HepG2 (cell line): Measurements from ENCODE around the gene DMAP1. TPM values are rescaled to one million over a fixed set of nuclear protein-coding genes. Genes with fewer than 3 reads are reported as not detected.

Source experiments
- EED ChIP-seq: sonication (generic); formaldehyde crosslinking; IDR thresholded peaks from 2 replicates; pipeline ENCODE4 v1.5.0; 2020; ENCODE audit warnings: mild to moderate bottlenecking, missing genetic modification reagents
- KAT2B ChIP-seq: fragments of 150-350 bp; IDR thresholded peaks from 2 replicates; pipeline ENCODE4 v1.6.1; 2014; ENCODE audit warnings: low read depth, low read length, borderline replicate concordance
- MAFK ChIP-seq, 2 experiments: IDR thresholded peaks in 1 of 2; conservative IDR thresholded peaks in 1 of 2; 2 replicates each; pipeline ENCODE4 v1.6.1; 2011; ENCODE audit warnings: improper control_type of control experiment in 2 of 2, low read length in 2 of 2
- ZNF484 ChIP-seq: sonication (generic); formaldehyde crosslinking; IDR thresholded peaks from 2 replicates; pipeline ENCODE4 v1.5.1; 2020; ENCODE audit warnings: mild to moderate bottlenecking, low read depth, missing genetic modification reagents, borderline replicate concordance
- polyA plus RNA-seq, 8 experiments: library from polyadenylated mRNA; depleted of rRNA in 3 of 8; stranded (reverse) in 7 of 8; unstranded in 1 of 8; fragments of >200 nt; fragmentation: Illumina TruSeq in 4 of 8; extraction: Trizol in 4 of 8; gene quantifications; 2 replicates each; pipeline versions ENCODE4 v1.2.1 to v1.2.3, GENCODE V29; 2011 to 2016; ENCODE audit warnings: low read depth in 4 of 8, missing spikeins in 1 of 8, mixed read lengths in 1 of 8; ENCODE audit not compliant: insufficient read depth in 1 of 8
- total RNA-seq, 5 experiments: library from RNA; depleted of rRNA; stranded (reverse); fragments of >200 nt; fragmentation: Illumina TruSeq; extraction: Trizol; gene quantifications; 2 replicates each; pipeline ENCODE4 v1.2.3, GENCODE V29; 2016; ENCODE audit warnings: low read depth in 1 of 5
- TF ChIP-seq, protein P1 (sequence below): sonication (generic); formaldehyde crosslinking; IDR thresholded peaks from 2 replicates; pipeline ENCODE4 v1.4.0; 2020; ENCODE audit warnings: mild to moderate bottlenecking, missing genetic modification reagents, borderline replicate concordance
- TF ChIP-seq, protein P2 (sequence below): sonication (generic); formaldehyde crosslinking; IDR thresholded peaks from 2 replicates; pipeline ENCODE4 v1.4.0; 2020; ENCODE audit warnings: missing genetic modification reagents

The DMAP1 gene
- total and polyA plus RNA-seq, 2 of the 13 experiments (the other 11 are each of a cell fraction or from before 2014, with no cell fraction given), result 17.6 to 32.7 TPM

DNA sequence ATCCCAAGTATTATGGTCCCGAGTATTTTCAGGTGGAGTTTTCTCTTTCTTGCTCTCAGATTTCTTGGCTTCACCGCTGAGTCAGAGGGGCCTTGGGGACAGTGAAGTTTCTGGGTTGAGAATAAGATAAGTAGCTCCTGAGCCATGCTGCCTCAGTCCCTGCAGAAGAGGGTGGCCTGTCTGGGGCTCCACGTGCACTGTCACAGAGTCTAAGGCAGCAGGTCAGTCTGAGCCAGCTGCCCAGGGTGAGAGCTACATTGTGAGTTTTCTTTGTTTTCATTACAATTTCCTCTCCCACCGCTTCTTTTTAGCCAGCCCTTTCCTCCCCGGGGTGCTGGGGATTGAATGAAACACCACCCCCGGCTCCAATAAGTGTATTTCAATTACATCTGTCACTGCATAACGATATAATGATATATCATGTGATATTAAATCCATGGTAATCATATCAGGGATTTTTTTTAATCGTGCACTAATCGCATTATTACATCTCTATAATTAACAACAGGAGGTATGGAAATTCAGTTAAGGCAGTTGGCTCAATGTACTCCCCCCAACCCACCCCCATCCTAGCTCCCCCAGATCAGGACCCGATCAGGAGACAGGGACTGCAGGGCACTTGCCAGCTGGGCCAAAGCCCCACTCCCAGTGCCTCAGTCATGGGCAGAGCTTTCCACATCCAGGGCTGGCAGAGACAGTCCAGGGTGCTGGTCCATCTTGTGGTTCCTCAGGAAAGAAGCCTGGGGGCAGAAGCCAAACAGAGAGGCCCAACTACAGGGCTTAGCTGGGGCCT lies 43.7 kb downstream of the DMAP1 start (continued):
- TF ChIP-seq, protein P1, sequence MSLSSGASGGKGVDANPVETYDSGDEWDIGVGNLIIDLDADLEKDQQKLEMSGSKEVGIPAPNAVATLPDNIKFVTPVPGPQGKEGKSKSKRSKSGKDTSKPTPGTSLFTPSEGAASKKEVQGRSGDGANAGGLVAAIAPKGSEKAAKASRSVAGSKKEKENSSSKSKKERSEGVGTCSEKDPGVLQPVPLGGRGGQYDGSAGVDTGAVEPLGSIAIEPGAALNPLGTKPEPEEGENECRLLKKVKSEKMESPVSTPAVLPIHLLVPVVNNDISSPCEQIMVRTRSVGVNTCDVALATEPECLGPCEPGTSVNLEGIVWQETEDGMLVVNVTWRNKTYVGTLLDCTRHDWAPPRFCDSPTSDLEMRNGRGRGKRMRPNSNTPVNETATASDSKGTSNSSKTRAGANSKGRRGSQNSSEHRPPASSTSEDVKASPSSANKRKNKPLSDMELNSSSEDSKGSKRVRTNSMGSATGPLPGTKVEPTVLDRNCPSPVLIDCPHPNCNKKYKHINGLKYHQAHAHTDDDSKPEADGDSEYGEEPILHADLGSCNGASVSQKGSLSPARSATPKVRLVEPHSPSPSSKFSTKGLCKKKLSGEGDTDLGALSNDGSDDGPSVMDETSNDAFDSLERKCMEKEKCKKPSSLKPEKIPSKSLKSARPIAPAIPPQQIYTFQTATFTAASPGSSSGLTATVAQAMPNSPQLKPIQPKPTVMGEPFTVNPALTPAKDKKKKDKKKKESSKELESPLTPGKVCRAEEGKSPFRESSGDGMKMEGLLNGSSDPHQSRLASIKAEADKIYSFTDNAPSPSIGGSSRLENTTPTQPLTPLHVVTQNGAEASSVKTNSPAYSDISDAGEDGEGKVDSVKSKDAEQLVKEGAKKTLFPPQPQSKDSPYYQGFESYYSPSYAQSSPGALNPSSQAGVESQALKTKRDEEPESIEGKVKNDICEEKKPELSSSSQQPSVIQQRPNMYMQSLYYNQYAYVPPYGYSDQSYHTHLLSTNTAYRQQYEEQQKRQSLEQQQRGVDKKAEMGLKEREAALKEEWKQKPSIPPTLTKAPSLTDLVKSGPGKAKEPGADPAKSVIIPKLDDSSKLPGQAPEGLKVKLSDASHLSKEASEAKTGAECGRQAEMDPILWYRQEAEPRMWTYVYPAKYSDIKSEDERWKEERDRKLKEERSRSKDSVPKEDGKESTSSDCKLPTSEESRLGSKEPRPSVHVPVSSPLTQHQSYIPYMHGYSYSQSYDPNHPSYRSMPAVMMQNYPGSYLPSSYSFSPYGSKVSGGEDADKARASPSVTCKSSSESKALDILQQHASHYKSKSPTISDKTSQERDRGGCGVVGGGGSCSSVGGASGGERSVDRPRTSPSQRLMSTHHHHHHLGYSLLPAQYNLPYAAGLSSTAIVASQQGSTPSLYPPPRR, result no peak
- no peak for TF ChIP-seq MAFK (conservative IDR thresholded peaks at IDR 0.05 in 1 of 2, IDR thresholded peaks at IDR 0.05 in 1 of 2; ENCODE audit: low read length in 2 of 2)
- TF ChIP-seq EED (CRISPR knock-in tag), result no peak
- TF ChIP-seq, protein P2, sequence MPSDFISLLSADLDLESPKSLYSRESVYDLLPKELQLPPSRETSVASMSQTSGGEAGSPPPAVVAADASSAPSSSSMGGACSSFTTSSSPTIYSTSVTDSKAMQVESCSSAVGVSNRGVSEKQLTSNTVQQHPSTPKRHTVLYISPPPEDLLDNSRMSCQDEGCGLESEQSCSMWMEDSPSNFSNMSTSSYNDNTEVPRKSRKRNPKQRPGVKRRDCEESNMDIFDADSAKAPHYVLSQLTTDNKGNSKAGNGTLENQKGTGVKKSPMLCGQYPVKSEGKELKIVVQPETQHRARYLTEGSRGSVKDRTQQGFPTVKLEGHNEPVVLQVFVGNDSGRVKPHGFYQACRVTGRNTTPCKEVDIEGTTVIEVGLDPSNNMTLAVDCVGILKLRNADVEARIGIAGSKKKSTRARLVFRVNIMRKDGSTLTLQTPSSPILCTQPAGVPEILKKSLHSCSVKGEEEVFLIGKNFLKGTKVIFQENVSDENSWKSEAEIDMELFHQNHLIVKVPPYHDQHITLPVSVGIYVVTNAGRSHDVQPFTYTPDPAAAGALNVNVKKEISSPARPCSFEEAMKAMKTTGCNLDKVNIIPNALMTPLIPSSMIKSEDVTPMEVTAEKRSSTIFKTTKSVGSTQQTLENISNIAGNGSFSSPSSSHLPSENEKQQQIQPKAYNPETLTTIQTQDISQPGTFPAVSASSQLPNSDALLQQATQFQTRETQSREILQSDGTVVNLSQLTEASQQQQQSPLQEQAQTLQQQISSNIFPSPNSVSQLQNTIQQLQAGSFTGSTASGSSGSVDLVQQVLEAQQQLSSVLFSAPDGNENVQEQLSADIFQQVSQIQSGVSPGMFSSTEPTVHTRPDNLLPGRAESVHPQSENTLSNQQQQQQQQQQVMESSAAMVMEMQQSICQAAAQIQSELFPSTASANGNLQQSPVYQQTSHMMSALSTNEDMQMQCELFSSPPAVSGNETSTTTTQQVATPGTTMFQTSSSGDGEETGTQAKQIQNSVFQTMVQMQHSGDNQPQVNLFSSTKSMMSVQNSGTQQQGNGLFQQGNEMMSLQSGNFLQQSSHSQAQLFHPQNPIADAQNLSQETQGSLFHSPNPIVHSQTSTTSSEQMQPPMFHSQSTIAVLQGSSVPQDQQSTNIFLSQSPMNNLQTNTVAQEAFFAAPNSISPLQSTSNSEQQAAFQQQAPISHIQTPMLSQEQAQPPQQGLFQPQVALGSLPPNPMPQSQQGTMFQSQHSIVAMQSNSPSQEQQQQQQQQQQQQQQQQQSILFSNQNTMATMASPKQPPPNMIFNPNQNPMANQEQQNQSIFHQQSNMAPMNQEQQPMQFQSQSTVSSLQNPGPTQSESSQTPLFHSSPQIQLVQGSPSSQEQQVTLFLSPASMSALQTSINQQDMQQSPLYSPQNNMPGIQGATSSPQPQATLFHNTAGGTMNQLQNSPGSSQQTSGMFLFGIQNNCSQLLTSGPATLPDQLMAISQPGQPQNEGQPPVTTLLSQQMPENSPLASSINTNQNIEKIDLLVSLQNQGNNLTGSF (CRISPR knock-in tag), result no peak
- no peak for TF ChIP-seq KAT2B
- no peak for TF ChIP-seq ZNF484 (CRISPR knock-in tag)
